OCI-LY7 (cell line): ENCODE data around the gene LOXHD1.

Experiments
- EZH2phosphoT487 ChIP-seq: fragments of 200-600 bp; sonication (generic); IDR thresholded peaks from 2 replicates; pipeline ENCODE4 v1.6.1; 2018; ENCODE audit warnings: low read depth, borderline replicate concordance, mild to moderate bottlenecking, mixed run types, antibody characterized with exemption, low read length, moderate library complexity, mixed read lengths
- TF ChIP-seq, protein P1 (sequence below): fragments of 200-600 bp; sonication (generic); conservative IDR thresholded peaks from 2 replicates; pipeline ENCODE4 v1.5.1; 2014; ENCODE audit warnings: mild to moderate bottlenecking, antibody characterized with exemption, low read length, moderate library complexity, mixed read lengths

DNA sequence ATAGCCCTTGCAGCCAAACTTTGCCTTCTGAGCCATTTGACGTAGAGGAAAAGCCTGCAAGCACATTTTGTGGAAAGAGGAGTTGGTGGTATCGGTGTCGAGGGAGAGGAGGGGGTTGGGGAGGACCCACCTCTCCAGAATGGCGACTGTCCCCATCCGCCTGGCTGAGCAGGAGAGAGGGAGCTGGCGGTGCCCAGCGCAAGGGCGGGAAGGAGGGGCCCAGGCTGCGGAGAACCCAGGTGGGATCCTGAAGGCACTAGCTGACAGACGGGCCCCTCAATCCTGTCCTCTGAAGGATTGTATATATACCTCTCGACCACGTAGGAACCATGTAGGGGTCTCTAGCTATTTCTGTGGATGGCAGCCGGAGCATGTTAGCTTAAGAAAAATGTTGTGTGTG lies 200.3 kb downstream of the LOXHD1 start:
- TF ChIP-seq, protein P1, sequence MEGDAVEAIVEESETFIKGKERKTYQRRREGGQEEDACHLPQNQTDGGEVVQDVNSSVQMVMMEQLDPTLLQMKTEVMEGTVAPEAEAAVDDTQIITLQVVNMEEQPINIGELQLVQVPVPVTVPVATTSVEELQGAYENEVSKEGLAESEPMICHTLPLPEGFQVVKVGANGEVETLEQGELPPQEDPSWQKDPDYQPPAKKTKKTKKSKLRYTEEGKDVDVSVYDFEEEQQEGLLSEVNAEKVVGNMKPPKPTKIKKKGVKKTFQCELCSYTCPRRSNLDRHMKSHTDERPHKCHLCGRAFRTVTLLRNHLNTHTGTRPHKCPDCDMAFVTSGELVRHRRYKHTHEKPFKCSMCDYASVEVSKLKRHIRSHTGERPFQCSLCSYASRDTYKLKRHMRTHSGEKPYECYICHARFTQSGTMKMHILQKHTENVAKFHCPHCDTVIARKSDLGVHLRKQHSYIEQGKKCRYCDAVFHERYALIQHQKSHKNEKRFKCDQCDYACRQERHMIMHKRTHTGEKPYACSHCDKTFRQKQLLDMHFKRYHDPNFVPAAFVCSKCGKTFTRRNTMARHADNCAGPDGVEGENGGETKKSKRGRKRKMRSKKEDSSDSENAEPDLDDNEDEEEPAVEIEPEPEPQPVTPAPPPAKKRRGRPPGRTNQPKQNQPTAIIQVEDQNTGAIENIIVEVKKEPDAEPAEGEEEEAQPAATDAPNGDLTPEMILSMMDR: no peak
- no peak for TF ChIP-seq EZH2phosphoT487
